GM21381 (cell line): Measurements from ENCODE around the gene BPIFB6.

Experiments used
- ATAC-seq: cut with Tn5 transposase; IDR thresholded peaks from one replicate; pipeline ENCODE4 v1.9.1; 2021; ENCODE audit warnings: mild to moderate bottlenecking, moderate library complexity; ENCODE audit not compliant: unreplicated experiment

BPIFB6 gene

GRCh38 chr20:33082546-33082945 is 51.1 kb downstream of the BPIFB6 start:
- no peak for ATAC-seq

GRCh38 chr20:33083544-33084340 is 52.3 kb downstream of the BPIFB6 start:
- ATAC-seq: no peak

- ATAC-seq: no peak
Measured at GRCh38 chr20:33084722-33085121, 53.3 kb downstream of the BPIFB6 start.

GRCh38 chr20:33086052-33086722 is 54.7 kb downstream of the BPIFB6 start:
- no peak for ATAC-seq

- no peak for ATAC-seq
Measured at GRCh38 chr20:33091147-33091546, 59.7 kb downstream of the BPIFB6 start.

GRCh38 chr20:33091693-33092092 is 60.2 kb downstream of the BPIFB6 start:
- no peak for ATAC-seq

GRCh38 chr20:33092361-33092760 is 60.9 kb downstream of the BPIFB6 start:
- no peak for ATAC-seq

GRCh38 chr20:33093074-33093473 is 61.6 kb downstream of the BPIFB6 start:
- no peak for ATAC-seq

- ATAC-seq: no peak
Measured at GRCh38 chr20:33093582-33093981, 62.1 kb downstream of the BPIFB6 start.
